ENCODE results near the gene ROCK2. TPM values are rescaled to one million over a fixed set of nuclear protein-coding genes. Genes with fewer than 3 reads are reported as not detected.

Gene ROCK2
- total RNA-seq, 1 experiment from 2014 or later: 25.9 TPM

DNA sequence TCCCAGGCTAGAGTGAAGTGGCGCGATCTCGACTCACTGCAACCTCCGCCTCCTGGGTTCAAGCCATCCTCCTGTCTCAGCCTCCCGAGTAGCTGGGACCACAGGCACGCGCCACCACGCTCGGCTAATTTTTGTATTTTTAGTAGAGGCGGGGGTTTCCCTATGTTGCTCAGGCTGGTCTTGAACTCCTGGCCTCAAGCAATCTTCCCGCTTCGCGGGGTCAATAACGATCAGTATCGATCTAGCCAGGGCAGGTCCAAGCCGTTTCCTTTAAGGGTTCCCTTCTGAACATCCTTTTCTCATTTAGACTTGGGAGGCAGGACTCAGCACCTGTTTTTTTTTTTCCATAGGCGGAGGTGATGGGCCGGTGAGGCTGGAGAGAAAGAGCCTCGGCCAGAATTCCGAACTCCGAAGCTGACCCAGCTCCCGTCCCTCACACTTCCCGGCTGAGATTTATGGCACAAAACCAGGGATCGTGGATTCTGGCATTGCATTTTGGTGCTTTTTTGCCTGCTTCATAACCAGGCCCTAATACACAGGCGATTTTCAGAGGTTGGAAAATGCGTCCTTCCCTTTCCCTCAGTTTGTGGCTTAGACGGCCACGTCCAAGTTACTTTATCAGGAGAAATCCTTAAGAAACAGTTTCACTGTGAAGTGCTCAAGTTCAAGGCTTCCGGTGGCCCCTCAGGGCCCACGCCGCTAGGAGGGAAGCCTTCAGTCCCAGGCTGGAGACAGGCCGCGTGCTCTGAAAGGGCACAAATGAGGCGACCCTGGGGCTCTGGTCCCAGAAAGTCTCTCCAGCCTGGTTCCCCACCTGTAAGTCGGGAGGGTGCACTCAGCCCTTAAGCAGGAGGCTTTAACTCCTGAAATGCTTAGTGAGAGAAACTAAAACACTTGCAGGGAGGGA is 190.2 kb downstream of the ROCK2 start:
- TF ChIP-seq CREM (CRISPR knock-in tag; IDR thresholded peaks at IDR 0.05): 0 out of 2 replicates have a peak, but pooled peaks have one; percentile 36
- no peak for TF ChIP-seq MAX (CRISPR knock-in tag; IDR thresholded peaks at IDR 0.05)
- Mint-ChIP-seq H3K27me3 (ENCODE audit: low read depth) (peaks cover 40% of the 10 kb centered on the region), H3K4me1 (peaks cover 9% of the 10 kb centered on the region), H3K4me3 (peak overlapping the region; percentile 73), H3K27ac (peak overlapping the region; percentile 91), H3K9me3 (no peaks in the 10 kb centered on the region), H3K36me3 (no peaks in the 10 kb centered on the region)
- ATAC-seq (peak; percentile 30), DNase-seq (ENCODE audit: low spot score) (peak; percentile 35)
- ChIA-PET POLR2A (interaction anchor here (0.7 to 1.7 kb wide), 2 partner anchors 14 to 22 kb away, joined by 3 to 10 read pairs; a partner anchor contains a TSS), CTCF (interaction anchor here (0.5 to 4.7 kb wide), 3 partner anchors 22 to 293 kb away, joined by 3 to 54 read pairs (median 7); a partner anchor contains a TSS)

- Mint-ChIP-seq H3K27ac (no peak overlapping the region), H3K9me3 (peaks cover 2% of the 10 kb centered on the region; the same call in 1 of the 2 replicates), H3K4me3 (no peak overlapping the region), H3K4me1 (peaks cover 9% of the 10 kb centered on the region), H3K27me3 (ENCODE audit: low read depth) (peaks cover 40% of the 10 kb centered on the region), H3K36me3 (no peaks in the 10 kb centered on the region)
- no peak for DNase-seq (ENCODE audit: low spot score)
- POLR2A ChIA-PET: no interaction called here
- ATAC-seq: no peak
- no peak for TF ChIP-seq FOXP1 (CRISPR knock-in tag; IDR thresholded peaks at IDR 0.05; ENCODE audit: borderline replicate concordance)
- TF ChIP-seq ZNF121 (CRISPR knock-in tag; IDR thresholded peaks at IDR 0.05): no peak
- no peak for TF ChIP-seq NFATC4 (CRISPR knock-in tag; IDR thresholded peaks at IDR 0.05)
- CTCF ChIA-PET: interaction anchor here (0.6 to 4.7 kb wide), 4 partner anchors 20 to 294 kb away, joined by 3 to 54 read pairs (median 3); a partner anchor contains a TSS
Observed at GRCh38 chr2:11152591-11152990, 191.8 kb downstream of the ROCK2 start.

DNA sequence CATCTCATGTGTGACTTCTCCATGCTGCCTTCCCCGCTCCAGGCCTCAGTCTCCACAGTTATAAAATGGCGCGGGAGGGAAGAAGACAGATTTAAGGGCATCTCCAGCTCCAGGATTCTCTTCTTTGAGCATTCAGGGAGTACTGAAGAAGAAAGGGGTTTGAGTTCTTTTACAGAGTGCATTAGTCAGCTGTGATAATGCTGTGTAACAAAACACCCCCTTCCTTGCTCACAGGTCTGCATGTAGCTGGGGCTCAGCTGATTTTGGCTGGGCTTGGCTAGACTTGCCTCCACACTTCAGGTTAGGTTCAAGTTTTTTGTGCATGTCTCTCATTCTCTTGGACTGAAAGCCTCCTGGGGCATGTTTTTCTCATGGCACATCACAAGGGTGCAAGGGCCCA is 197.2 kb downstream of the ROCK2 start:
- H3K36me3 Mint-ChIP-seq: no peaks in the 10 kb centered on the region
- H3K27me3 Mint-ChIP-seq (ENCODE audit: low read depth): peaks cover 10% of the 10 kb centered on the region
- CTCF ChIA-PET: no interaction called here
- no peak overlapping the region for H3K4me3 Mint-ChIP-seq
- ATAC-seq (no peak), DNase-seq (ENCODE audit: low spot score) (no peak)
- TF ChIP-seq, protein P1, sequence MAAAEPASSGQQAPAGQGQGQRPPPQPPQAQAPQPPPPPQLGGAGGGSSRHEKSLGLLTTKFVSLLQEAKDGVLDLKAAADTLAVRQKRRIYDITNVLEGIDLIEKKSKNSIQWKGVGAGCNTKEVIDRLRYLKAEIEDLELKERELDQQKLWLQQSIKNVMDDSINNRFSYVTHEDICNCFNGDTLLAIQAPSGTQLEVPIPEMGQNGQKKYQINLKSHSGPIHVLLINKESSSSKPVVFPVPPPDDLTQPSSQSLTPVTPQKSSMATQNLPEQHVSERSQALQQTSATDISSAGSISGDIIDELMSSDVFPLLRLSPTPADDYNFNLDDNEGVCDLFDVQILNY (CRISPR knock-in tag; IDR thresholded peaks at IDR 0.05): no peak
- TF ChIP-seq ATF6 (CRISPR knock-in tag; IDR thresholded peaks at IDR 0.05) (no peak), OVOL2 (CRISPR knock-in tag; IDR thresholded peaks at IDR 0.05; ENCODE audit: borderline replicate concordance) (no peak), AFF4 (CRISPR knock-in tag; IDR thresholded peaks at IDR 0.05; ENCODE audit: borderline replicate concordance) (no peak), SP1 (CRISPR knock-in tag; conservative IDR thresholded peaks at IDR 0.05) (no peak)
- POLR2A ChIA-PET: no interaction called here
- H3K9me3 Mint-ChIP-seq: peaks cover 17% of the 10 kb centered on the region
- no peaks in the 10 kb centered on the region for H3K4me1 Mint-ChIP-seq
- no peak overlapping the region for H3K27ac Mint-ChIP-seq

DNA sequence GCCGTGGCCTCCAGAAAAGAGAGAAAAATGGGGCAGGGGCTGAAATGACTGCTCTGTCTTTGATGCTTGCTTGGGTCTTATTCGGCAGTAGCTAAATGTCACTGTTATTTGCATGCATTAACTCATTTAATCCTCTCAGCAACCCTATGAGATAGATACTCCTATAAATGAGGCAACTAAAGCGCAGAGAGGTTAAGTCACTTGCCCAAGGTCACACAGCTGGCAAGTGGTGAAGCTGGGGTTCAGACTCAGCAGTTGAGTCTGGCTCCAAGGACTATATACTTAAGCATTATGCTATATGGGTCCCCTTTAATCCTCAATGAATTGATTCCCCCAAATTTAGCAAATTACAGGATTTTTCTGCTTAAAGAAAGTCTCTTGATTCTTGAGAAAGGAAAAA is 198.4 kb downstream of the ROCK2 start:
- ChIA-PET CTCF (interaction anchor here (0.5 to 1.9 kb wide), 2 partner anchors 13 to 235 kb away, joined by 3 to 7 read pairs; a partner anchor contains a TSS), POLR2A (no interaction called here)
- Mint-ChIP-seq H3K27ac (no peak overlapping the region), H3K9me3 (peaks cover 17% of the 10 kb centered on the region), H3K27me3 (ENCODE audit: low read depth) (no peaks in the 10 kb centered on the region), H3K36me3 (no peaks in the 10 kb centered on the region), H3K4me1 (no peaks in the 10 kb centered on the region), H3K4me3 (no peak overlapping the region)
- ATAC-seq: no peak
- no peak for DNase-seq (ENCODE audit: low spot score)
- TF ChIP-seq CBFB (CRISPR knock-in tag; IDR thresholded peaks at IDR 0.05; ENCODE audit: low read depth) (no peak), MYBL2 (CRISPR knock-in tag; IDR thresholded peaks at IDR 0.05) (no peak), ZNF317 (CRISPR knock-in tag; IDR thresholded peaks at IDR 0.05; ENCODE audit: borderline replicate concordance, low read depth) (no peak), ZNF671 (CRISPR knock-in tag; IDR thresholded peaks at IDR 0.05) (no peak)
- TF ChIP-seq, protein P2, sequence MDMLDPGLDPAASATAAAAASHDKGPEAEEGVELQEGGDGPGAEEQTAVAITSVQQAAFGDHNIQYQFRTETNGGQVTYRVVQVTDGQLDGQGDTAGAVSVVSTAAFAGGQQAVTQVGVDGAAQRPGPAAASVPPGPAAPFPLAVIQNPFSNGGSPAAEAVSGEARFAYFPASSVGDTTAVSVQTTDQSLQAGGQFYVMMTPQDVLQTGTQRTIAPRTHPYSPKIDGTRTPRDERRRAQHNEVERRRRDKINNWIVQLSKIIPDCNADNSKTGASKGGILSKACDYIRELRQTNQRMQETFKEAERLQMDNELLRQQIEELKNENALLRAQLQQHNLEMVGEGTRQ (CRISPR knock-in tag; IDR thresholded peaks at IDR 0.05): no peak
- TF ChIP-seq, protein P3, sequence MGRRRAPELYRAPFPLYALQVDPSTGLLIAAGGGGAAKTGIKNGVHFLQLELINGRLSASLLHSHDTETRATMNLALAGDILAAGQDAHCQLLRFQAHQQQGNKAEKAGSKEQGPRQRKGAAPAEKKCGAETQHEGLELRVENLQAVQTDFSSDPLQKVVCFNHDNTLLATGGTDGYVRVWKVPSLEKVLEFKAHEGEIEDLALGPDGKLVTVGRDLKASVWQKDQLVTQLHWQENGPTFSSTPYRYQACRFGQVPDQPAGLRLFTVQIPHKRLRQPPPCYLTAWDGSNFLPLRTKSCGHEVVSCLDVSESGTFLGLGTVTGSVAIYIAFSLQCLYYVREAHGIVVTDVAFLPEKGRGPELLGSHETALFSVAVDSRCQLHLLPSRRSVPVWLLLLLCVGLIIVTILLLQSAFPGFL (CRISPR knock-in tag; IDR thresholded peaks at IDR 0.05; ENCODE audit: borderline replicate concordance): no peak

All from WTC11 (cell line).